HepG2 (cell line): ENCODE results near the gene GGNBP2. TPM values are rescaled to one million over a fixed set of nuclear protein-coding genes. Genes with fewer than 3 reads are reported as not detected.

Source experiments
- ASH2L ChIP-seq: fragments of 300-600, 200-600 bp; sonication (generic); IDR thresholded peaks from 2 replicates; pipeline ENCODE4 v1.7.0; 2017; ENCODE audit warnings: low read depth, mild to moderate bottlenecking, moderate library complexity, mixed read lengths, low read length; ENCODE audit not compliant: insufficient read length
- ATF7 ChIP-seq, 2 experiments: fragments of 450-650 bp in 1 of 2; sonication (generic) in 1 of 2; formaldehyde crosslinking in 1 of 2; IDR thresholded peaks; 2 replicates each; pipeline versions ENCODE4 v1.4.0 to v1.6.1; 2016 to 2020; ENCODE audit warnings: antibody characterized with exemption in 1 of 2, mild to moderate bottlenecking in 1 of 2, missing genetic modification reagents in 1 of 2
- BATF2 ChIP-seq: sonication (generic); formaldehyde crosslinking; IDR thresholded peaks from 2 replicates; pipeline ENCODE4 v1.8.0; 2022; ENCODE audit warnings: mild to moderate bottlenecking, missing genetic modification reagents, moderate library complexity
- HMGA1 ChIP-seq: sonication (generic); formaldehyde crosslinking; conservative IDR thresholded peaks from 2 replicates; pipeline ENCODE4 v1.4.0; 2020; ENCODE audit warnings: missing genetic modification reagents
- IKZF4 ChIP-seq: sonication (generic); formaldehyde crosslinking; IDR thresholded peaks from 2 replicates; pipeline ENCODE4 v1.5.1; 2020; ENCODE audit warnings: borderline replicate concordance, mild to moderate bottlenecking, low read depth, missing genetic modification reagents; ENCODE audit errors: not compliant biosample characterization
- MBNL3 ChIP-seq: fragments of 250-450 bp; sonication (Bioruptor Pico); conservative IDR thresholded peaks from 2 replicates; pipeline ENCODE4 v1.8.0; 2022; ENCODE audit warnings: mild to moderate bottlenecking, inconsistent platforms
- NPAS2 ChIP-seq: sonication (generic); formaldehyde crosslinking; IDR thresholded peaks from 2 replicates; pipeline ENCODE4 v1.8.0; 2022; ENCODE audit warnings: mild to moderate bottlenecking, missing genetic modification reagents, borderline replicate concordance
- RELA ChIP-seq: sonication (generic); formaldehyde crosslinking; IDR thresholded peaks from 2 replicates; pipeline ENCODE4 v1.4.0; 2020; ENCODE audit warnings: missing genetic modification reagents
- RFX3 ChIP-seq: IDR thresholded peaks from 2 replicates; pipeline ENCODE4 v1.6.1; 2016; ENCODE audit warnings: missing biosample characterization, missing genetic modification reagents
- RXRA ChIP-seq: sonication (generic); formaldehyde crosslinking; IDR thresholded peaks from 2 replicates; pipeline ENCODE4 v1.5.1; 2020; ENCODE audit warnings: missing genetic modification reagents
- SOX5 ChIP-seq: IDR thresholded peaks from 2 replicates; pipeline ENCODE4 v1.6.1; 2016; ENCODE audit warnings: borderline replicate concordance
- SOX6 ChIP-seq, 2 experiments: fragments of 450-650 bp in 1 of 2; sonication (generic) in 1 of 2; formaldehyde crosslinking in 1 of 2; IDR thresholded peaks; 2 replicates each; pipeline versions ENCODE4 v1.4.0 to v1.6.1; 2017 to 2020; ENCODE audit warnings: antibody characterized with exemption in 1 of 2, mild to moderate bottlenecking in 1 of 2, missing genetic modification reagents in 1 of 2
- TFDP1 ChIP-seq: IDR thresholded peaks from 2 replicates; pipeline ENCODE4 v1.6.1; 2016; ENCODE audit warnings: missing compliant biosample characterization, missing genetic modification reagents, borderline replicate concordance
- YEATS2 ChIP-seq: sonication (generic); formaldehyde crosslinking; IDR thresholded peaks from 2 replicates; pipeline ENCODE4 v1.4.0; 2020; ENCODE audit warnings: missing genetic modification reagents, borderline replicate concordance
- ZMYM3 ChIP-seq: sonication (generic); formaldehyde crosslinking; IDR thresholded peaks from 2 replicates; pipeline ENCODE4 v1.5.1; 2020; ENCODE audit warnings: mild to moderate bottlenecking, missing genetic modification reagents
- ZNF10 ChIP-seq: sonication (generic); formaldehyde crosslinking; IDR thresholded peaks from 2 replicates; pipeline ENCODE4 v1.4.0; 2020; ENCODE audit warnings: mild to moderate bottlenecking, low read depth, missing genetic modification reagents, borderline replicate concordance
- ZNF20 ChIP-seq: sonication (generic); formaldehyde crosslinking; IDR thresholded peaks from 2 replicates; pipeline ENCODE4 v1.4.0; 2020; ENCODE audit warnings: mild to moderate bottlenecking, moderate library complexity, missing genetic modification reagents
- ZNF30 ChIP-seq: sonication (generic); formaldehyde crosslinking; IDR thresholded peaks from 2 replicates; pipeline ENCODE4 v1.5.0; 2020; ENCODE audit warnings: mild to moderate bottlenecking, missing genetic modification reagents
- ZNF343 ChIP-seq: sonication (generic); formaldehyde crosslinking; IDR thresholded peaks from 2 replicates; pipeline ENCODE4 v1.4.0; 2020; ENCODE audit warnings: mild to moderate bottlenecking, missing genetic modification reagents
- ZNF510 ChIP-seq: sonication (generic); formaldehyde crosslinking; IDR thresholded peaks from 2 replicates; pipeline ENCODE4 v1.4.0; 2020; ENCODE audit warnings: low read depth, mild to moderate bottlenecking, missing genetic modification reagents
- ZNF512 ChIP-seq: sonication (generic); formaldehyde crosslinking; IDR thresholded peaks from 2 replicates; pipeline ENCODE4 v1.4.0; 2020; ENCODE audit warnings: mild to moderate bottlenecking, missing genetic modification reagents
- ZNF550 ChIP-seq: sonication (generic); formaldehyde crosslinking; IDR thresholded peaks from 2 replicates; pipeline ENCODE4 v1.4.0; 2020; ENCODE audit warnings: mild to moderate bottlenecking, missing genetic modification reagents, borderline replicate concordance
- ZNF703 ChIP-seq: sonication (generic); formaldehyde crosslinking; IDR thresholded peaks from 2 replicates; pipeline ENCODE4 v1.5.1; 2020; ENCODE audit warnings: missing genetic modification reagents, mild to moderate bottlenecking, moderate library complexity, borderline replicate concordance
- ZNF841 ChIP-seq: sonication (generic); formaldehyde crosslinking; IDR thresholded peaks from 2 replicates; pipeline ENCODE4 v1.8.1; 2023; ENCODE audit warnings: missing genetic modification reagents, borderline replicate concordance
- polyA plus RNA-seq, 8 experiments: library from polyadenylated mRNA; depleted of rRNA in 3 of 8; stranded (reverse) in 7 of 8; unstranded in 1 of 8; fragments of >200 nt; fragmentation: Illumina TruSeq in 4 of 8; extraction: Trizol in 4 of 8; gene quantifications; 2 replicates each; pipeline versions ENCODE4 v1.2.1 to v1.2.3, GENCODE V29; 2011 to 2016; ENCODE audit warnings: low read depth in 4 of 8, missing spikeins in 1 of 8, mixed read lengths in 1 of 8; ENCODE audit not compliant: insufficient read depth in 1 of 8
- total RNA-seq, 5 experiments: library from RNA; depleted of rRNA; stranded (reverse); fragments of >200 nt; fragmentation: Illumina TruSeq; extraction: Trizol; gene quantifications; 2 replicates each; pipeline ENCODE4 v1.2.3, GENCODE V29; 2016; ENCODE audit warnings: low read depth in 1 of 5

The GGNBP2 gene
- total and polyA plus RNA-seq, 2 of the 13 experiments (the other 11 are each of a cell fraction or from before 2014, with no cell fraction given), result 53.3 to 84.2 TPM

- TF ChIP-seq ZNF510, result no peak
- TF ChIP-seq BATF2 (CRISPR knock-in tag), result no peak
- TF ChIP-seq ZNF841 (CRISPR knock-in tag), result no peak; the same call in 1 of the 2 replicates
- TF ChIP-seq ZNF703 (CRISPR knock-in tag), result peak; percentile 38; the same call in 1 of the 2 replicates
- TF ChIP-seq YEATS2 (CRISPR knock-in tag), result peak; percentile 93
- TF ChIP-seq IKZF4, result no peak
- no peak for TF ChIP-seq ZNF10 (CRISPR knock-in tag)
- TF ChIP-seq ZMYM3 (CRISPR knock-in tag), result no peak
- TF ChIP-seq RXRA (CRISPR knock-in tag), result no peak
- TF ChIP-seq HMGA1 (CRISPR knock-in tag), result no peak
- no peak for TF ChIP-seq SOX6 (IDR thresholded peaks at IDR 0.05)
- peak; percentile 39 for TF ChIP-seq SOX6 (CRISPR knock-in tag; IDR thresholded peaks at IDR 0.05)
- TF ChIP-seq ASH2L, result peak; percentile 96
- no peak for TF ChIP-seq ATF7 (IDR thresholded peaks at IDR 0.05)
- peak; percentile 21; the same call in 1 of the 2 replicates for TF ChIP-seq ATF7 (CRISPR knock-in tag; IDR thresholded peaks at IDR 0.05)
- no peak; the same call in 1 of the 2 replicates for TF ChIP-seq ZNF30 (CRISPR knock-in tag)
- TF ChIP-seq MBNL3 (CRISPR knock-in tag), result no peak
- no peak for TF ChIP-seq SOX5 (CRISPR knock-in tag)
- TF ChIP-seq RELA (CRISPR knock-in tag), result peak; percentile 54; the same call in 1 of the 2 replicates
- no peak for TF ChIP-seq ZNF512 (CRISPR knock-in tag)
- no peak for TF ChIP-seq ZNF550
- no peak for TF ChIP-seq RFX3 (CRISPR knock-in tag)
- TF ChIP-seq ZNF20, result no peak
- TF ChIP-seq ZNF343 (CRISPR knock-in tag), result no peak
- TF ChIP-seq TFDP1 (CRISPR knock-in tag), result peak; percentile 76; the same call in 1 of the 2 replicates
- no peak for TF ChIP-seq NPAS2 (CRISPR knock-in tag)
Observed at GRCh38 chr17:36545465-36546417, 1.0 kb downstream of the GGNBP2 start (continued).
